Left hindlimb (tissue), 1 donor: Measurements from ENCODE around the gene AMACR.

Source experiments
- DNase-seq: peaks from one replicate; pipeline ENCODE4 v3.0.0-alpha.2; 2018

The AMACR gene

GRCh38 chr5:34007621-34008600 is at the start of gene AMACR:
Gene AMACR, minus strand, starts transcription at chr5:34008050. Its CDS starts 31 bp downstream, at chr5:34008019.
- peak; percentile 98 for DNase-seq

DNA sequence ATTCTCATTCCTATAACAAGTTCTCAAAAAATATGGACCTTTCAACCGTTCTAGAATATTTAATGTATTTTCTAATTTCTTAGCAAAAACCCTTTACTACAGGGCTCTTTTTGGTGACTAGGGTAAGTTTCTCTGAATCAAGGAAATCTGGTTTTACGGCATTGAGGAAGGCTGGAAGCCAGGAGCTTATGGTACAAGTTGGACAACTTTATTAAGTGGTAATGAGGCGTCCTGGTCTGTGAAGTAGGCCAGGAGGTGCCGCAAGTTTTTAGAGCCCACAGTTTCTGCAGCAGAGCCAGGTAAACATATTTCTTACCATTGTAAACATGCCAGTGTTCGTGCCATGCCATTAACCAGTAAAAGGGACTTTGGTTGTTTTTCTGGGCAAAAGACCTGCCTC is 49.7 kb upstream of the AMACR start:
- DNase-seq, result no peak

DNA sequence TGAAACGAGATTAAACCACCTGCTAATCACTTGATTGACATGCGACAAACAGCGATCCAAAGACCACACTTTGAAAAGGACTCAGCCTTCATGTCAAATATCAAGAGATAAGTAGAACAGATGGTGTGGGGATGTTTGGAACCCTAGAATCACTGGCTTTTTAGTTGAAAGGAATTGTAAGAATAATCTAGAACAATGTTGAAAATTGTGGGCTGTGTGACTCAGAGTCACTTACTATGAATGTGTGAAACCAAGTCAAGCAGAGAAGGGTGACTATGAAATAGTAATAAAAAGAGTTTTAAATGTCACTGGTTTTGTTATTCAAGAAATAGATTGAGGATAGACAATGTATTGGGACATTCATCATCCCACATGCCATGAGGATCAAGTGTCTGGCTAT is 49.3 kb upstream of the AMACR start:
- no peak for DNase-seq

DNA sequence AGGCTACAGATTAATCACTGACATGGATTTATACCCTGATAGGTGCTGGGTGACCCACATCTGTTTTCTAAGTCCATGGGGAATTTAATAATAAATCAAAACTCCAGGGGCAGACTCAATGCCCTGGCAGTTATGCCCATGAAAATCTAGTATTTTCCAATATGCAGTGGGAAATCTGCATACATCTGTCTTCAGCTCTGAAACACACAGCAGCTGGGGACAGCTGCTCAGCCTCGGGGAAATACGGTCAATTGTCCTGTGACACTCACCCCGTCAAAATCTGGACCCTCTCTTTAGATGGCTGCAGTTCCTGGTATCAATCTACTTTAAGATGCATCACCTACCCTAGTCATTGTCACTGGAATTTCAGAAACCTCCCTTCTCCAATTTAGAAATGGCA is 47.8 kb upstream of the AMACR start:
- no peak for DNase-seq

DNA sequence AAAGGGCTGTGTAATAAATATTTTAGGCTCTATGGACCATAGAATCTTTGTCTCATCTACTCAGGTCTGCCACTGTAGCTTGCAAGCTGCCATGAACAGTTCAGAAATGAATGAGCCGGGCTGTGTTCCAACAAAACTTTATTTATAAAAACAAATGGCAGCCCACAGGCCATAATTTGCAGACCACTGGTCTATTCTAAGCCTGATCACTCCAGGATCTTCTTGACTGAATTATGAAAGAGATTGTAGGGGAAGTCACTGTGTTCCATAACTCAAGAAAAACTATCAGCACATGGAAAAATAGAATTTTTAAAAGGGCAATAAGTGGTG is 46.5 kb upstream of the AMACR start:
- DNase-seq, result no peak

GRCh38 chr5:34053571-34054399 is 45.9 kb upstream of the AMACR start:
- DNase-seq, result no peak

DNA sequence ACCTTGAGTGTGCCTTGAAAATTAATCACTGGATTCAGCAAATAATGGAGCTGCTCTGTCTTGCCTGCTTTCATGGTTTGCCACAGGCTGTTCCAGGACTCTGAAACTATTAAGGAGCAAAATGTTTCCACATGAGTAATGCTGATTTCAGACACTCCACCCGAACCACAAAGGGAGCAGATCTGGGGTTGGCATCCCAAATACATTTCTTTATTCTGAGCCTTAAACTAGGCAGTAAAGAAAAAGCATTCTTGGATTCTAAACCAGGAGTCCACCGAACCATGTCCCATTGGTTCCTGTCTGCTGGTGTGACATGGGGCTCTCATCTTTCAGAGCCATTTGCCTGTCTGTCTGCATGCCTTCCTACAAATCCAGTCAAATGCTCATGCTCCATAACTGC is 45.3 kb upstream of the AMACR start:
- DNase-seq, result peak; percentile 70

- no peak for DNase-seq
These were observed 43.6 kb upstream of the AMACR start for GRCh38 chr5:34051374-34051980.

GRCh38 chr5:34047774-34048572 is 40.1 kb upstream of the AMACR start:
- no peak for DNase-seq

DNA sequence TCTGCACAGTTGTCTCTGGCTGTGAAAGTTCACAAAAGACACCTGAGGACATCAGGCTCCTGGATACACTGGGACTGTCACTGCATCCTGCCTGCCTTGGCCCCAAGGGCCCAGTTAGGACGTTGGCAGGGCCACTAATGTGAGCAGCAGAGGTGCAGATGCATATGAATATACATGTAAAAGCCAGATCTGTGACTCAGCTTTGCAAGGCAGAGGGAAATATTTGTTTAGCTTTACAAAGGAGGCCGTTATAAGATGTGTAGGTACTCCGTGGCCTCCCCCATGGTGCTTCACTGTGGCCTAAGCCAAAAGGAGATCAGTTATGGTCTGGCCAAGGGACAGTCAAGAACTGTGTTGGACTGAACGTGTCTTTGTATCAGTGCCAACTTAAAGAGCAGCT is 39.3 kb upstream of the AMACR start:
- peak; percentile 43 for DNase-seq

GRCh38 chr5:34045996-34046395 is 38.1 kb upstream of the AMACR start:
- DNase-seq, result no peak

DNA sequence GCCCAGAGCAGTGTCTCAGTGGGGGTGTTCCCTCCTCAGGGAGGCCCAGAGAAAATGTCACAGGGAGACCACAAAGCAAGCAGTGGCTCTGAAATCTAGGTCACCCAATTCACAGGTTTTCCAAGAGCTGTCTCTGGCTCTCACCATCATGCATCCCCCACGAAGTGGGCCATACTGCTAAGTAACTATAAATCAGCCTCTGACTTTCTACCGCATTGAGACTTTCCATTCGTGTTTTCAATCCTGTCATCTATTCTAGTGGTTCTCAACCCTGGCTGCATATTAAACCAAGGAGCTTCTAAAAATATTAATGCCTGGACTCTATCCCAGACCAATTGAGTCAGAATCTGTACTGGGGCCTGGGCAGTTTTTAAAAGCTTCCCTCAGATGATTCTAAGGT is 37.2 kb upstream of the AMACR start:
- DNase-seq, result no peak

- DNase-seq, result peak; percentile 88
These were observed 35.4 kb upstream of the AMACR start, which contains the start of gene C1QTNF3 for GRCh38 chr5:34043099-34043876. Gene C1QTNF3, minus strand, starts transcription at chr5:34043213. Its CDS starts 88 bp downstream, at chr5:34043125.

- no peak for DNase-seq
These were observed 34.5 kb upstream of the AMACR start for GRCh38 chr5:34042321-34042720.

GRCh38 chr5:34041247-34041972 is 33.6 kb upstream of the AMACR start:
- DNase-seq, result no peak

DNA sequence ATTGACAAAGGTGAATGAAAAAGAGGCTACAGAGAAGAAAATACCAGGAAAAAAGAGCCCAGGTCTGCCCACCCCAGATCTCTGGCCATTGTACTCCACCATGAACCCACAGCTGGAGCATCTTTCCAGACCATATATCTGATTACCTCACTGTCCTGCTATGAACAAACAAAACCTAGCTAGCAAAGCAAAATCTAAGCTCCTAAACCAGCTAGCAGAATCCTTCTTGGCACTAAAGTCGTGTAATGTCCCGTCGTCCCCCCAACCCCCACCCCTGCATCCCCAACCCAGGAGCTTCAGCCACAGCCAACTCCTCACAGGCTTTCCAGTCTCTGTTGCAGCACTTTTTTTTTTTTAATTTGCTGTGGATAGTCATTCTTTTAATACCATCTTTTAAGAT is 32.6 kb upstream of the AMACR start:
- DNase-seq, result peak; percentile 54

DNA sequence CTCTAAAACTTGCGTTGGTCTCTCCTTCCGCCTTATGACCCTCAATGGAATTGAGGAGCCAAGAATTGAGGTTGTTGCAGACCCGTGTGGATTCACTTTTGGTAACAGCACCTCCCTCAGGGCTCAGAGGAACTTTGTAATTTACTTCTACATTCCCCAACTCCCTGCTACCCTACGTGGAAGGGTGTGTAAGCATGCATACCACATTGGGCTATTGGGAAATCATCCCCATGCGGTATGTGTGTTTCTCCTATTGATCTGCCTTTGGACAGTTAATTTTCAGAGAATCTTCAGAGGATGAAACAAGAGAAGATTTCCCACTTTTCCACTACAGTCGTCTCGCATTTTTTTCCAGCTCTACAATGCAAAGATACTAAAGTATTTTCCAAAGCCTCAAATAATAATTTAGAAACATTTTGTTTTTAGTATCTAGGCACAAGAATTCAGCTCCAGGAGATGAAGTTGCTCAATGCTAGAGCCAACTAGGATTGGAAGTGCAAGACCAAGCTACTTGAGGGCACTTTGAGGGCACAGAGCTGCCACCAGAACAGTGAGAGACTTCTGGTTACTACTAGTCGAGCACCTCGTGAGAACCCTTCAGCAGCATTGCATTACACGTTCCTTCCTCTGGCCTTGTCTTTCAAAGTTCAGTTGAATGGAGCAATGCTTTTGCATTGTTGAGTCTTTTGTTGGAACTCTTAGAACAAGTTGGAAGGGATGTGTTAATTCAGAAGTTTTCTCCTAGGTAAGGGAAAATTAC is 31.7 kb upstream of the AMACR start:
- no peak for DNase-seq

GRCh38 chr5:34038838-34039237 is 31.0 kb upstream of the AMACR start:
- no peak for DNase-seq

DNA sequence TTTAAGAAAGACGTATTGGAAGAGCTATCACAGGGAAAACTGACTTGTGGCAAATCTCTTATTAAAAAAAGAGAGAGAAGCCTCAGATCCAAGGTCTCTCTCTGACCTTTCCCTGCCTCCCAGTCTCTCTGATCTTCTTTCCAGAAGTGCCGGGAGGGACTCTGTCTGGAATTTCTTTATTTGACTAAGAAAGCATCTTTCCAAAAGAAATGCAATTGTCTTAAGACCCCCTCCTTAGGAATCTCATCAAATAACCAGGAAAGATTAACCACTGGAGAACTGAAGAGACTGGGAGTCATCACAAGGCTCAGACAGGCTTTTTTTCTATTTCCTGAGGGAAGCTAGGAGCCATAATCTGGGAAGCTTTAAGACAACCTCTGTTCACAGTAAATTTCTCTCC is 30.5 kb upstream of the AMACR start:
- no peak for DNase-seq

GRCh38 chr5:34037726-34038125 is 29.9 kb upstream of the AMACR start:
- DNase-seq, result no peak
